SK-N-SH treated with all-trans-retinoic acid at 6 μM for 48 hours (cell line): ENCODE results near the gene DUSP18.

Source experiments
- ATAC-seq: fragments of 200-7000 bp; cut with Tn5 transposase; 3 replicates; pipeline ENCODE4 v1.9.1; 2020; ENCODE audit warnings: mild to moderate bottlenecking, moderate library complexity
- ARNTL ChIP-seq: fragments of 450-650 bp; formaldehyde crosslinking; IDR thresholded peaks from 2 replicates; pipeline ENCODE4 v1.5.0; 2020; ENCODE audit warnings: low read depth, mild to moderate bottlenecking, moderate library complexity, borderline replicate concordance
- BACH2 ChIP-seq: fragments of 250-450 bp; sonication (Bioruptor Pico); IDR thresholded peaks from 2 replicates; pipeline ENCODE4 v1.9.0; 2021; ENCODE audit warnings: mild to moderate bottlenecking, borderline replicate concordance
- CSDC2 ChIP-seq: fragments of 250-450 bp; sonication (Bioruptor Pico); IDR thresholded peaks from 2 replicates; pipeline ENCODE4 v1.5.0; 2020; ENCODE audit warnings: mild to moderate bottlenecking, moderate library complexity
- ESRRG ChIP-seq: fragments of 250-450 bp; sonication (Bioruptor Pico); IDR thresholded peaks from 2 replicates; pipeline ENCODE4 v1.6.1; 2021; ENCODE audit warnings: mild to moderate bottlenecking
- GLIS3 ChIP-seq: fragments of 250-450 bp; sonication (Bioruptor Pico); IDR thresholded peaks from 2 replicates; pipeline ENCODE4 v1.5.0; 2020; ENCODE audit warnings: mild to moderate bottlenecking, moderate library complexity
- OSR1 ChIP-seq: fragments of 250-450 bp; sonication (Bioruptor Pico); IDR thresholded peaks from 2 replicates; pipeline ENCODE4 v1.8.0; 2022; ENCODE audit warnings: moderate library complexity, mild to moderate bottlenecking, inconsistent platforms
- PPARA ChIP-seq: fragments of 250-450 bp; sonication (Bioruptor Pico); IDR thresholded peaks from 2 replicates; pipeline ENCODE4 v1.5.0; 2020; ENCODE audit warnings: mild to moderate bottlenecking, borderline replicate concordance
- RARB ChIP-seq: fragments of 250-450 bp; sonication (Bioruptor Pico); IDR thresholded peaks from 2 replicates; pipeline ENCODE4 v1.8.0; 2021; ENCODE audit warnings: mild to moderate bottlenecking, moderate library complexity
- SNAI2 ChIP-seq: fragments of 250-450 bp; sonication (Bioruptor Pico); IDR thresholded peaks from 2 replicates; pipeline ENCODE4 v1.5.0; 2020; ENCODE audit warnings: mild to moderate bottlenecking, moderate library complexity
- TCF4 ChIP-seq: fragments of 250-450 bp; sonication (Bioruptor Pico); IDR thresholded peaks from 2 replicates; pipeline ENCODE4 v1.8.0; 2021; ENCODE audit warnings: mild to moderate bottlenecking, moderate library complexity, borderline replicate concordance
- TOX ChIP-seq: fragments of 250-450 bp; sonication (Bioruptor Pico); IDR thresholded peaks from 2 replicates; pipeline ENCODE4 v1.8.0; 2021; ENCODE audit warnings: mild to moderate bottlenecking, moderate library complexity, borderline replicate concordance
- ZC3H10 ChIP-seq: fragments of 250-450 bp; sonication (Bioruptor Pico); IDR thresholded peaks from 2 replicates; pipeline ENCODE4 v1.5.1; 2021; ENCODE audit warnings: mild to moderate bottlenecking, moderate library complexity
- ZFP3 ChIP-seq: fragments of 250-450 bp; sonication (Bioruptor Pico); IDR thresholded peaks from 2 replicates; pipeline ENCODE4 v1.5.0; 2020; ENCODE audit warnings: mild to moderate bottlenecking, moderate library complexity
- ZFP30 ChIP-seq: fragments of 450-650 bp; formaldehyde crosslinking; IDR thresholded peaks from 2 replicates; pipeline ENCODE4 v1.5.0; 2022; ENCODE audit warnings: mild to moderate bottlenecking, moderate library complexity
- ZNF565 ChIP-seq: fragments of 450-650 bp; formaldehyde crosslinking; conservative IDR thresholded peaks from 2 replicates; pipeline ENCODE4 v1.5.0; 2020; ENCODE audit warnings: low read depth, mild to moderate bottlenecking, moderate library complexity
- ZNF70 ChIP-seq: fragments of 450-650 bp; formaldehyde crosslinking; IDR thresholded peaks from 2 replicates; pipeline ENCODE4 v1.5.0; 2020; ENCODE audit warnings: mild to moderate bottlenecking, moderate library complexity
- ZNF8 ChIP-seq: fragments of 450-650 bp; formaldehyde crosslinking; IDR thresholded peaks from 2 replicates; pipeline ENCODE4 v1.5.0; 2020; ENCODE audit warnings: mild to moderate bottlenecking, moderate library complexity
- TF ChIP-seq, protein P1 (sequence below): fragments of 250-450 bp; sonication (Bioruptor Pico); IDR thresholded peaks from 2 replicates; pipeline ENCODE4 v1.8.0; 2021; ENCODE audit warnings: low read depth, mild to moderate bottlenecking, moderate library complexity, borderline replicate concordance
- TF ChIP-seq, protein P2 (sequence below): fragments of 250-450 bp; sonication (Bioruptor Pico); IDR thresholded peaks from 2 replicates; pipeline ENCODE4 v1.5.1; 2021; ENCODE audit warnings: mild to moderate bottlenecking, moderate library complexity
- TF ChIP-seq, protein P3 (sequence below): fragments of 250-450 bp; sonication (Bioruptor Pico); IDR thresholded peaks from 2 replicates; pipeline ENCODE4 v1.8.0; 2020; ENCODE audit warnings: mild to moderate bottlenecking, moderate library complexity, borderline replicate concordance
- TF ChIP-seq, protein P4 (sequence below): fragments of 250-450 bp; sonication (Bioruptor Pico); IDR thresholded peaks from 2 replicates; pipeline ENCODE4 v1.5.0; 2020; ENCODE audit warnings: mild to moderate bottlenecking, moderate library complexity
- TF ChIP-seq, protein P5 (sequence below): fragments of 250-450 bp; sonication (Bioruptor Pico); IDR thresholded peaks from 2 replicates; pipeline ENCODE4 v1.5.1; 2020; ENCODE audit warnings: low read depth, mild to moderate bottlenecking, moderate library complexity

DUSP18 gene

DNA sequence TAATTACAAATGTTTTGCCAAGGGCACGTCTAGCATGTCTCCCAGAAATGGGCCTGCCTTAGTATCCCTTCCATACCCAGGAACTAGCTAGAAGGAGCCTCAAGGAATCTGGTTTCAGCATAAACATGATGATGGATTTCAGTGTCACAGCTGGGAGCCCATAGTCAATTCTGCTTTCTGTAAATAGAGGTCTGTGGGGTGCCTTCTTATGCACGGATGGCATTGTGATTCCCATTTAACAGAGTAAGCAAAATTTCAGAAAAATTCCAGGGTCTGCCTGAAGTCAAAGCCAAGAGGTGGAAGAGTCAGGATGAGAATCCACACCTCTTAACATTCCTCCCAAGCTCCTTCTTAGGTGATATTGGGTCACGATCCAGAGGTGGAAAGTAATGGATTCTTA is 12.1 kb downstream of the DUSP18 start (continued):
- TF ChIP-seq RARB (CRISPR knock-in tag) (no peak), ZFP30 (CRISPR knock-in tag) (no peak), ZFP3 (CRISPR knock-in tag) (no peak)
- TF ChIP-seq, all 23 proteins: peak for 0

DNA sequence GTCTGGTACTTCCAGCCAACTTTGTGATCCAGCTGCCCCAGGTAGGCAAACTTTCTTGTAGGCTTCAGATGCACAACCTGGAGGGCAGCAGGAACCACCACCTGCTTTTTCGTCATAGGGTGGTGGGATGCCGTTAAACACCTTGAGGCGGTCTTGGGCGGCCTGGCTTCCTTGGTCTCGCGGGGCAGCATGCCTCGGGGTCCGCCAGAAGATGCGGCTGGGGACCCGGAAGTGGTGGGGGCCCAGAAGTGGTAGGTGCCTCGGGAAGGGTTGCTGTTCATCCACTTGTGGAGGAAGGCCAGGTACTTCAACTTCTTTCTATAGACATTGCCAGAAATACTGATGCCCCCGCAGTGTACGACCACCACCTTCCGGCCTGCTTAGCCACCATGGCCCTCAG is 13.3 kb downstream of the DUSP18 start:
- no peak for TF ChIP-seq CSDC2 (CRISPR knock-in tag)
- no peak for TF ChIP-seq ZFP3 (CRISPR knock-in tag)
- no peak for TF ChIP-seq SNAI2 (CRISPR knock-in tag)
- TF ChIP-seq ESRRG (CRISPR knock-in tag) = no peak
- TF ChIP-seq PPARA (CRISPR knock-in tag) = no peak
- TF ChIP-seq TOX (CRISPR knock-in tag) = no peak
- no peak for TF ChIP-seq ZNF8 (CRISPR knock-in tag)
- no peak for TF ChIP-seq ZNF565 (CRISPR knock-in tag)
- TF ChIP-seq, protein P1, sequence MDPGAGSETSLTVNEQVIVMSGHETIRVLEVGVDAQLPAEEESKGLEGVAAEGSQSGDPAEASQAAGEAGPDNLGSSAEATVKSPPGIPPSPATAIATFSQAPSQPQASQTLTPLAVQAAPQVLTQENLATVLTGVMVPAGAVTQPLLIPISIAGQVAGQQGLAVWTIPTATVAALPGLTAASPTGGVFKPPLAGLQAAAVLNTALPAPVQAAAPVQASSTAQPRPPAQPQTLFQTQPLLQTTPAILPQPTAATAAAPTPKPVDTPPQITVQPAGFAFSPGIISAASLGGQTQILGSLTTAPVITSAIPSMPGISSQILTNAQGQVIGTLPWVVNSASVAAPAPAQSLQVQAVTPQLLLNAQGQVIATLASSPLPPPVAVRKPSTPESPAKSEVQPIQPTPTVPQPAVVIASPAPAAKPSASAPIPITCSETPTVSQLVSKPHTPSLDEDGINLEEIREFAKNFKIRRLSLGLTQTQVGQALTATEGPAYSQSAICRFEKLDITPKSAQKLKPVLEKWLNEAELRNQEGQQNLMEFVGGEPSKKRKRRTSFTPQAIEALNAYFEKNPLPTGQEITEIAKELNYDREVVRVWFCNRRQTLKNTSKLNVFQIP (CRISPR knock-in tag) = no peak
- TF ChIP-seq, all 23 proteins: peak for 0

DNA sequence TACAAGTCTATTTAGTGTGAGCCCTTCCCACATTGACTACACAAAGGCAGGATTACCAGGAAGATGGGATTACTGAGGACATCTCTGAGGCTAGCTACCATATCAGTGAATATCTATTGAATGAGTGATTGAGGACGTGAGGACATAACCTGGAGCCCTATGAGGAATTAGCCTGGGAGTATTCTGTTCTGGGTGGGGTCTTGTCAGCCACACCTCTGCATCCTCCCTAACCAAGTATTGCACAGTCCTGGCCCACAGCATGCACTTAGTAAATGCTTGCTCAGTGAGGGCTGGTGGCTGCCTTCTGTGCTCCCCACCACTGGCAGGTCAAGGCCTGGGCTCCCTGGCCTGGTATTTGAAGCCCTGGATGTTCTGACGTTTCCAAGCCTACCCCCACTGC is 14.8 kb downstream of the DUSP18 start:
- ATAC-seq = no peak
- TF ChIP-seq, protein P2, sequence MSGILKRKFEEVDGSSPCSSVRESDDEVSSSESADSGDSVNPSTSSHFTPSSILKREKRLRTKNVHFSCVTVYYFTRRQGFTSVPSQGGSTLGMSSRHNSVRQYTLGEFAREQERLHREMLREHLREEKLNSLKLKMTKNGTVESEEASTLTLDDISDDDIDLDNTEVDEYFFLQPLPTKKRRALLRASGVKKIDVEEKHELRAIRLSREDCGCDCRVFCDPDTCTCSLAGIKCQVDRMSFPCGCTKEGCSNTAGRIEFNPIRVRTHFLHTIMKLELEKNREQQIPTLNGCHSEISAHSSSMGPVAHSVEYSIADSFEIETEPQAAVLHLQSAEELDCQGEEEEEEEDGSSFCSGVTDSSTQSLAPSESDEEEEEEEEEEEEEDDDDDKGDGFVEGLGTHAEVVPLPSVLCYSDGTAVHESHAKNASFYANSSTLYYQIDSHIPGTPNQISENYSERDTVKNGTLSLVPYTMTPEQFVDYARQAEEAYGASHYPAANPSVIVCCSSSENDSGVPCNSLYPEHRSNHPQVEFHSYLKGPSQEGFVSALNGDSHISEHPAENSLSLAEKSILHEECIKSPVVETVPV = no peak
- TF ChIP-seq ZNF565 (CRISPR knock-in tag) = no peak
- TF ChIP-seq TCF4 (CRISPR knock-in tag) = no peak
- TF ChIP-seq, protein P3, sequence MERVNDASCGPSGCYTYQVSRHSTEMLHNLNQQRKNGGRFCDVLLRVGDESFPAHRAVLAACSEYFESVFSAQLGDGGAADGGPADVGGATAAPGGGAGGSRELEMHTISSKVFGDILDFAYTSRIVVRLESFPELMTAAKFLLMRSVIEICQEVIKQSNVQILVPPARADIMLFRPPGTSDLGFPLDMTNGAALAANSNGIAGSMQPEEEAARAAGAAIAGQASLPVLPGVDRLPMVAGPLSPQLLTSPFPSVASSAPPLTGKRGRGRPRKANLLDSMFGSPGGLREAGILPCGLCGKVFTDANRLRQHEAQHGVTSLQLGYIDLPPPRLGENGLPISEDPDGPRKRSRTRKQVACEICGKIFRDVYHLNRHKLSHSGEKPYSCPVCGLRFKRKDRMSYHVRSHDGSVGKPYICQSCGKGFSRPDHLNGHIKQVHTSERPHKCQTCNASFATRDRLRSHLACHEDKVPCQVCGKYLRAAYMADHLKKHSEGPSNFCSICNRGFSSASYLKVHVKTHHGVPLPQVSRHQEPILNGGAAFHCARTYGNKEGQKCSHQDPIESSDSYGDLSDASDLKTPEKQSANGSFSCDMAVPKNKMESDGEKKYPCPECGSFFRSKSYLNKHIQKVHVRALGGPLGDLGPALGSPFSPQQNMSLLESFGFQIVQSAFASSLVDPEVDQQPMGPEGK = no peak
- no peak for TF ChIP-seq BACH2 (CRISPR knock-in tag)
- TF ChIP-seq, protein P4, sequence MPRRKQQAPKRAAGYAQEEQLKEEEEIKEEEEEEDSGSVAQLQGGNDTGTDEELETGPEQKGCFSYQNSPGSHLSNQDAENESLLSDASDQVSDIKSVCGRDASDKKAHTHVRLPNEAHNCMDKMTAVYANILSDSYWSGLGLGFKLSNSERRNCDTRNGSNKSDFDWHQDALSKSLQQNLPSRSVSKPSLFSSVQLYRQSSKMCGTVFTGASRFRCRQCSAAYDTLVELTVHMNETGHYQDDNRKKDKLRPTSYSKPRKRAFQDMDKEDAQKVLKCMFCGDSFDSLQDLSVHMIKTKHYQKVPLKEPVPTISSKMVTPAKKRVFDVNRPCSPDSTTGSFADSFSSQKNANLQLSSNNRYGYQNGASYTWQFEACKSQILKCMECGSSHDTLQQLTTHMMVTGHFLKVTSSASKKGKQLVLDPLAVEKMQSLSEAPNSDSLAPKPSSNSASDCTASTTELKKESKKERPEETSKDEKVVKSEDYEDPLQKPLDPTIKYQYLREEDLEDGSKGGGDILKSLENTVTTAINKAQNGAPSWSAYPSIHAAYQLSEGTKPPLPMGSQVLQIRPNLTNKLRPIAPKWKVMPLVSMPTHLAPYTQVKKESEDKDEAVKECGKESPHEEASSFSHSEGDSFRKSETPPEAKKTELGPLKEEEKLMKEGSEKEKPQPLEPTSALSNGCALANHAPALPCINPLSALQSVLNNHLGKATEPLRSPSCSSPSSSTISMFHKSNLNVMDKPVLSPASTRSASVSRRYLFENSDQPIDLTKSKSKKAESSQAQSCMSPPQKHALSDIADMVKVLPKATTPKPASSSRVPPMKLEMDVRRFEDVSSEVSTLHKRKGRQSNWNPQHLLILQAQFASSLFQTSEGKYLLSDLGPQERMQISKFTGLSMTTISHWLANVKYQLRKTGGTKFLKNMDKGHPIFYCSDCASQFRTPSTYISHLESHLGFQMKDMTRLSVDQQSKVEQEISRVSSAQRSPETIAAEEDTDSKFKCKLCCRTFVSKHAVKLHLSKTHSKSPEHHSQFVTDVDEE = no peak
- TF ChIP-seq RARB (CRISPR knock-in tag) = no peak
- TF ChIP-seq TOX (CRISPR knock-in tag) = no peak
- TF ChIP-seq, protein P1 (CRISPR knock-in tag) = no peak
- TF ChIP-seq ESRRG (CRISPR knock-in tag) = no peak
- no peak for TF ChIP-seq OSR1 (CRISPR knock-in tag)
- no peak for TF ChIP-seq ARNTL (CRISPR knock-in tag)
- TF ChIP-seq SNAI2 (CRISPR knock-in tag) = no peak
- TF ChIP-seq ZNF70 = no peak
- TF ChIP-seq ZC3H10 = no peak
- TF ChIP-seq, protein P5, sequence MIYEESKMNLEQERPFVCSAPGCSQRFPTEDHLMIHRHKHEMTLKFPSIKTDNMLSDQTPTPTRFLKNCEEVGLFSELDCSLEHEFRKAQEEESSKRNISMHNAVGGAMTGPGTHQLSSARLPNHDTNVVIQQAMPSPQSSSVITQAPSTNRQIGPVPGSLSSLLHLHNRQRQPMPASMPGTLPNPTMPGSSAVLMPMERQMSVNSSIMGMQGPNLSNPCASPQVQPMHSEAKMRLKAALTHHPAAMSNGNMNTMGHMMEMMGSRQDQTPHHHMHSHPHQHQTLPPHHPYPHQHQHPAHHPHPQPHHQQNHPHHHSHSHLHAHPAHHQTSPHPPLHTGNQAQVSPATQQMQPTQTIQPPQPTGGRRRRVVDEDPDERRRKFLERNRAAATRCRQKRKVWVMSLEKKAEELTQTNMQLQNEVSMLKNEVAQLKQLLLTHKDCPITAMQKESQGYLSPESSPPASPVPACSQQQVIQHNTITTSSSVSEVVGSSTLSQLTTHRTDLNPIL = no peak
- no peak for TF ChIP-seq ZFP30 (CRISPR knock-in tag)
- no peak for TF ChIP-seq GLIS3 (CRISPR knock-in tag)
- TF ChIP-seq ZNF8 (CRISPR knock-in tag) = no peak

More for the DNA sequence above, 13.3 kb downstream of the DUSP18 start:
- ATAC-seq = no peak
